Right lobe of liver (tissue), 4 donors: ENCODE results near the gene TMEM204.

Experiments
- POLR2A ChIP-seq: fragments of 450-650 bp; IDR thresholded peaks from one replicate; pipeline ENCODE4 v1.6.1; 2017; ENCODE audit warnings: antibody characterized with exemption, mild to moderate bottlenecking
- TF ChIP-seq, protein P1 (sequence below), 4 donors: fragments of 200-600 bp in 3 of 4; fragments of 450-650 bp in 1 of 4; IDR thresholded peaks; one replicate each; pipeline versions ENCODE4 v1.5.1 to v1.8.0; 2016 to 2022; ENCODE audit warnings: antibody characterized with exemption in 4 of 4, mild to moderate bottlenecking in 2 of 4
- donor health status: DM: no; HTN: no; CAD: no.
- donor health status: DM: no; HTN: no; CAD: no.
- donor health status: DM: no; HTN: yes; CAD: no.

DNA sequence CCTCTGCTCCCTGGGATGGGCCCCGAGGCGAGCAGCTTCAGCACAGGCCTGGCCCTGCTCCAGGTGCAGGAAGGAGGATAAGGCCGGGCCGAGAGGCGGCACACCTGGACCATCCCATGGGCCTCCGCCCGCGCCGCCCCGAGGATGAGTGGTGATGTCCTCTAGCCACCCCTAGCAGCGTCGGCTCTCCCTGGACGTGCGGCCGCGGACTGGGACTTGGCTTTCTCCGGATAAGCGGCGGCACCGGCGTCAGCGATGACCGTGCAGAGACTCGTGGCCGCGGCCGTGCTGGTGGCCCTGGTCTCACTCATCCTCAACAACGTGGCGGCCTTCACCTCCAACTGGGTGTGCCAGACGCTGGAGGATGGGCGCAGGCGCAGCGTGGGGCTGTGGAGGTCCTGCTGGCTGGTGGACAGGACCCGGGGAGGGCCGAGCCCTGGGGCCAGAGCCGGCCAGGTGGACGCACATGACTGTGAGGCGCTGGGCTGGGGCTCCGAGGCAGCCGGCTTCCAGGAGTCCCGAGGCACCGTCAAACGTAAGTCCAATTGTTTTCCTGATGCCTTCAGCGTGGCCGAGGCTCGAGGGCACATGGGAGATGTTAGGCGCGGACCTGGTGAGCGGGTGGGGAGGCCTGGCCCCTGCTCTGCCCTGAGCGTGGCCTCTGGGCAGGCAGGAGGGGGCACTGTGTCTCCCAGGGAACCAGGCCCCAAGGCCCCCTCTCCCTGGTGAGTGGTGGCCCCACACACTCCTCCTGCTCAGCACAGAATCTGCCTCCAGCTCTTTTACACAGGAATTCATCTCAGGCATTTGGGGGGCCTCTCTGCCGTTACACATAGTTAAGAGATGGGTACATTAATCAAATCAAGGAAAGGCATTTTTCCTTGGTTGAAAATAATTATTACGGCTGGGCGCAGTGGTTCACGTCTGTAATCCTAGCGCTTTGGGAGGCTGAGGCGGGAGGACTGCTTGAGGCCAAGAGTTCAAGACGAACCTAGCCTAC lies 855 bp downstream of the TMEM204 start:
- TF ChIP-seq, protein P1, sequence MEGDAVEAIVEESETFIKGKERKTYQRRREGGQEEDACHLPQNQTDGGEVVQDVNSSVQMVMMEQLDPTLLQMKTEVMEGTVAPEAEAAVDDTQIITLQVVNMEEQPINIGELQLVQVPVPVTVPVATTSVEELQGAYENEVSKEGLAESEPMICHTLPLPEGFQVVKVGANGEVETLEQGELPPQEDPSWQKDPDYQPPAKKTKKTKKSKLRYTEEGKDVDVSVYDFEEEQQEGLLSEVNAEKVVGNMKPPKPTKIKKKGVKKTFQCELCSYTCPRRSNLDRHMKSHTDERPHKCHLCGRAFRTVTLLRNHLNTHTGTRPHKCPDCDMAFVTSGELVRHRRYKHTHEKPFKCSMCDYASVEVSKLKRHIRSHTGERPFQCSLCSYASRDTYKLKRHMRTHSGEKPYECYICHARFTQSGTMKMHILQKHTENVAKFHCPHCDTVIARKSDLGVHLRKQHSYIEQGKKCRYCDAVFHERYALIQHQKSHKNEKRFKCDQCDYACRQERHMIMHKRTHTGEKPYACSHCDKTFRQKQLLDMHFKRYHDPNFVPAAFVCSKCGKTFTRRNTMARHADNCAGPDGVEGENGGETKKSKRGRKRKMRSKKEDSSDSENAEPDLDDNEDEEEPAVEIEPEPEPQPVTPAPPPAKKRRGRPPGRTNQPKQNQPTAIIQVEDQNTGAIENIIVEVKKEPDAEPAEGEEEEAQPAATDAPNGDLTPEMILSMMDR (IDR thresholded peaks at IDR 0.05) = no peak
- no peak for TF ChIP-seq POLR2A
